ENCODE measurements around the gene AUTS2. TPM values are rescaled to one million over a fixed set of nuclear protein-coding genes. Genes with fewer than 3 reads are reported as not detected.

Gene AUTS2
- total RNA-seq, 1 experiment from 2014 or later = 256 TPM

DNA sequence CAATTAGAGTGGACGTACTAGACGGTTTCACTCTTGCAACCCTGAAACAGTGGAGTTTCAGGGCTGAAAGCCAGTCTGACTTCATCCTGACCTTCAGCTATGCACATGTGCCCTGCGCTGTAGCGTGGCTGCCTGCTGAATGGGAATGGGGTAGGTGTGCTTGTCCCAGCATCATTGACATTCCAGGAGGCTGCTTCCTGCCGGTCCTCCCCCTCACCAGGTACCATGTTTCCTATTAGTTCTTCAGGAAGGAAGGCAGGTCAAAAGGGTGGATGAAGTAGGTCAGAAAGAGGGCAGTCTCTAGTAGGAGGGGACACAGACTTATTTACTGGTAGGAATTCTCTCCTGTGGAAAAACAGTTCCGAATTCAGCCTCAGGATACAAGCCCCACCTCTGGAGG, 981.9 kb downstream of the AUTS2 start:
- Mint-ChIP-seq H3K4me3 (no peak overlapping the region), H3K27ac (no peak overlapping the region), H3K9me3 (peaks cover 0 to 5% of the 10 kb centered on the region in 2 experiments; a peak in 1 of 5 replicates), H3K36me3 (ENCODE audit: insufficient read depth in 1 of 3, low read depth in 3 of 3) (no peaks in the 10 kb centered on the region), H3K4me1 (peaks cover 40 to 44% of the 10 kb centered on the region in 2 experiments), H3K27me3 (ENCODE audit: low read depth) (peaks cover 11% of the 10 kb centered on the region; the same call in 1 of the 2 replicates)
- DNase-seq = peak; percentile 35
- Histone ChIP-seq H3K23me2 (ENCODE audit: insufficient read length, low read depth, low read length, poor library complexity, severe bottlenecking) (no peaks in the 10 kb centered on the region), H2BK15ac (ENCODE audit: low read depth, low read length) (no peak overlapping the region), H2BK12ac (ENCODE audit: insufficient read length, low read depth, low read length) (no peak overlapping the region), H4K8ac (replicated peaks; ENCODE audit: insufficient read length, low read depth, low read length) (no peak overlapping the region), H3K4me2 (ENCODE audit: insufficient read depth, insufficient read length, low read length) (no peak overlapping the region), H3K79me2 (ENCODE audit: insufficient read depth, low read length) (no peaks in the 10 kb centered on the region; the same call in 1 of the 2 replicates), H4K91ac (ENCODE audit: insufficient read length, low read depth, low read length) (no peak overlapping the region), H2BK120ac (ENCODE audit: low read depth, low read length, poor library complexity, severe bottlenecking) (no peak overlapping the region), H3T11ph (ENCODE audit: low read length) (no peak overlapping the region), H3K9me3 (ENCODE audit: control insufficient read depth, low read depth, low read length) (no peaks in the 10 kb centered on the region), H3K27ac (ENCODE audit: insufficient read length, low read depth, low read length) (no peak overlapping the region), H2BK5ac (ENCODE audit: insufficient read length, low read length) (no peak overlapping the region), H2AFZ (ENCODE audit: low read length) (no peak overlapping the region), H3K18ac (ENCODE audit: insufficient read length, low read depth, low read length) (no peak overlapping the region), H3K9ac (ENCODE audit: extremely low read depth, insufficient read length, low read length) (no peak overlapping the region), H4K5ac (ENCODE audit: insufficient read length, low read depth, low read length) (no peak overlapping the region), H3K56ac (ENCODE audit: insufficient read length, low read depth, low read length) (no peak overlapping the region), H3K79me1 (ENCODE audit: insufficient read depth, low read depth, low read length, poor library complexity, severe bottlenecking) (no peaks in the 10 kb centered on the region), H2BK20ac (ENCODE audit: low read depth, low read length, poor library complexity, severe bottlenecking) (no peak overlapping the region), H2AK5ac (ENCODE audit: insufficient read length, low read length) (no peak overlapping the region), H3K14ac (ENCODE audit: insufficient read depth, low read length) (no peak overlapping the region), H3K4me1 (ENCODE audit: insufficient read depth, low read length) (peaks cover 6% of the 10 kb centered on the region; the same call in 1 of the 2 replicates), H3K27me3 (ENCODE audit: insufficient read depth, low read length) (no peaks in the 10 kb centered on the region), H4K20me1 (ENCODE audit: control insufficient read depth, insufficient read depth, insufficient read length) (no peaks in the 10 kb centered on the region), H3K4ac (ENCODE audit: low read depth, low read length) (no peak overlapping the region), H3K23ac (ENCODE audit: insufficient read length, low read depth, low read length) (no peak overlapping the region)
- no CpG with 5 or more reads among the region's 6 CpGs for WGBS (ENCODE audit: extremely low coverage, insufficient read length, low lambda C conversion rate)
- TF ChIP-seq, protein P1, sequence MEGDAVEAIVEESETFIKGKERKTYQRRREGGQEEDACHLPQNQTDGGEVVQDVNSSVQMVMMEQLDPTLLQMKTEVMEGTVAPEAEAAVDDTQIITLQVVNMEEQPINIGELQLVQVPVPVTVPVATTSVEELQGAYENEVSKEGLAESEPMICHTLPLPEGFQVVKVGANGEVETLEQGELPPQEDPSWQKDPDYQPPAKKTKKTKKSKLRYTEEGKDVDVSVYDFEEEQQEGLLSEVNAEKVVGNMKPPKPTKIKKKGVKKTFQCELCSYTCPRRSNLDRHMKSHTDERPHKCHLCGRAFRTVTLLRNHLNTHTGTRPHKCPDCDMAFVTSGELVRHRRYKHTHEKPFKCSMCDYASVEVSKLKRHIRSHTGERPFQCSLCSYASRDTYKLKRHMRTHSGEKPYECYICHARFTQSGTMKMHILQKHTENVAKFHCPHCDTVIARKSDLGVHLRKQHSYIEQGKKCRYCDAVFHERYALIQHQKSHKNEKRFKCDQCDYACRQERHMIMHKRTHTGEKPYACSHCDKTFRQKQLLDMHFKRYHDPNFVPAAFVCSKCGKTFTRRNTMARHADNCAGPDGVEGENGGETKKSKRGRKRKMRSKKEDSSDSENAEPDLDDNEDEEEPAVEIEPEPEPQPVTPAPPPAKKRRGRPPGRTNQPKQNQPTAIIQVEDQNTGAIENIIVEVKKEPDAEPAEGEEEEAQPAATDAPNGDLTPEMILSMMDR (conservative IDR thresholded peaks at IDR 0.05) = no peak

Data from H9 (cell line).